CD4-positive, alpha-beta T cell (primary cell): ENCODE data around the gene PLEKHG1. TPM values are rescaled to one million over a fixed set of nuclear protein-coding genes. Genes with fewer than 3 reads are reported as not detected.

Experiments
- ATAC-seq: fragments of 200-7000 bp; cut with Tn5 transposase; one replicate; pipeline ENCODE4 v1.10.0; 2022; ENCODE audit warnings: mild to moderate bottlenecking; ENCODE audit not compliant: poor library complexity
- CTCF ChIA-PET: fragments of 350-600 bp; sonication (Branson Sonifier 250); formaldehyde crosslinking; loops from one replicate; lab custom pipeline; 2021; ENCODE audit warnings: antibody characterized with exemption, inconsistent platforms; lab: Charles Lee
- POLR2A ChIA-PET: fragments of 350-600 bp; sonication (Branson Sonifier 250); formaldehyde crosslinking; loops from one replicate; lab custom pipeline; 2021; ENCODE audit warnings: antibody characterized with exemption, inconsistent platforms; lab: Charles Lee
- DNase-seq, 14 experiments: peaks; one replicate each; pipeline ENCODE4 v3.0.0-alpha.2; 2013 to 2020; ENCODE audit warnings: mixed read lengths in 2 of 14
- H3K27ac ChIP-seq, 2 donors: one replicate each; pipeline versions ENCODE4 v1.5.1 to v1.7.0; 2013; ENCODE audit warnings: low read length in 2 of 2, low read depth in 1 of 2, mild to moderate bottlenecking in 1 of 2
- H3K27me3 ChIP-seq, 2 experiments: 1 replicate in 1 of 2; 2 replicates in 1 of 2; pipeline versions ENCODE4 v1.6.1 to v1.7.0; 2013; ENCODE audit warnings: low read length in 2 of 2, control low read depth in 1 of 2, mild to moderate bottlenecking in 1 of 2, moderate library complexity in 1 of 2; ENCODE audit not compliant: insufficient read depth in 2 of 2, control insufficient read depth in 1 of 2
- H3K36me3 ChIP-seq: one replicate; pipeline ENCODE4 v1.6.1; 2013; ENCODE audit warnings: low read length, control low read depth; ENCODE audit not compliant: insufficient read depth
- H3K4me1 ChIP-seq: one replicate; pipeline ENCODE4 v1.6.1; 2013; ENCODE audit warnings: low read length, control low read depth; ENCODE audit not compliant: insufficient read depth
- H3K4me3 ChIP-seq: one replicate; pipeline ENCODE4 v1.5.1; 2013; ENCODE audit warnings: mild to moderate bottlenecking, low read length, moderate library complexity
- H3K9me3 ChIP-seq, 2 experiments: 1 replicate in 1 of 2; 2 replicates in 1 of 2; pipeline versions ENCODE4 v1.6.1 to v1.7.0; 2013; ENCODE audit warnings: low read length in 2 of 2, mild to moderate bottlenecking in 2 of 2, control low read depth in 1 of 2, moderate library complexity in 1 of 2; ENCODE audit not compliant: control insufficient read depth in 1 of 2, insufficient read depth in 1 of 2
- H3K27ac Mint-ChIP-seq: one replicate; pipeline ENCODE4 v1.8.0; 2020; ENCODE audit warnings: mixed read lengths
- H3K27me3 Mint-ChIP-seq: one replicate; pipeline ENCODE4 v1.8.0; 2021; ENCODE audit warnings: mixed read lengths
- H3K36me3 Mint-ChIP-seq: one replicate; pipeline ENCODE4 v1.8.0; 2021; ENCODE audit warnings: low read depth, mixed read lengths
- H3K4me1 Mint-ChIP-seq: one replicate; pipeline ENCODE4 v1.8.0; 2021; ENCODE audit warnings: low read depth, mixed read lengths
- H3K4me3 Mint-ChIP-seq: one replicate; pipeline ENCODE4 v1.8.0; 2020; ENCODE audit warnings: mild to moderate bottlenecking, mixed read lengths
- H3K9me3 Mint-ChIP-seq: one replicate; pipeline ENCODE4 v1.8.0; 2020; ENCODE audit warnings: mixed read lengths
- intact Hi-C, 2 experiments: fragments of 100-400 bp; cut with DNase I in 1 of 2; cut with micrococcal nuclease in 1 of 2; formaldehyde crosslinking; loops; one replicate each; pipeline versions ENCODE4 v1.15.1 to v1.9.0; 2023 to 2025; cut with DNase I, micrococcal nuclease
- total RNA-seq, 174 experiments: library from RNA in 2 of 174; stranded (reverse) in 2 of 174; gene quantifications; one replicate each; pipeline ENCODE4 v1.2.3 and lab custom pipeline; 2021 to 2026
- TF ChIP-seq, protein P1 (sequence below): fragments of 200-600 bp; IDR thresholded peaks from one replicate; pipeline ENCODE4 v1.8.0; 2022; ENCODE audit warnings: antibody characterized with exemption, mild to moderate bottlenecking

PLEKHG1 gene
- total RNA-seq, 2 experiments from 2014 or later: 1.5 to 1.8 TPM

DNA sequence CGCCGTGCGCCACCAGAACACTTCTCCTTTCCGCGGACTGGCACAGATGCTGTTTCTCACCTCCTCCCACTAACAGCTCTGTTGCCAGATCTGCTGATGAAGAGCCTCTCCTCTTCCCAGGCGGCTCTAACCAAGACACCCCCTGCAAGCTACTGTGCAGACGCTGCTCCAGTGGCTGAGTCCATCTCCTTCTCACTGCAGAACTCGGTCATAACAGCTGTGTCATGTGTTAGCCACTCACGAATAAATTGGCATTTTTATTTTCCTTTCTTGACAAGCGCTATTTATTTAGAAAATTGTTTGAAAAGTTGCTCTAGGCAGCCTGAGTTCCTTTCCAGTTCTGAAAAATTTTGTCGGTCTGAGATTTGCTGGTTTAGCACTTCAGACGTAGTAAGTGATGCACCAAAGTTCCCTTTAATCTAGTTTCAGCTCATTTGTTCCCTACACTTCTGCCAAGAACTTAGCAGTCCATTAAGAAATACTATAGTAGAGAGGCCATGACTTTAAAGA, 12.8 kb upstream of the PLEKHG1 start:
- TF ChIP-seq, protein P1, sequence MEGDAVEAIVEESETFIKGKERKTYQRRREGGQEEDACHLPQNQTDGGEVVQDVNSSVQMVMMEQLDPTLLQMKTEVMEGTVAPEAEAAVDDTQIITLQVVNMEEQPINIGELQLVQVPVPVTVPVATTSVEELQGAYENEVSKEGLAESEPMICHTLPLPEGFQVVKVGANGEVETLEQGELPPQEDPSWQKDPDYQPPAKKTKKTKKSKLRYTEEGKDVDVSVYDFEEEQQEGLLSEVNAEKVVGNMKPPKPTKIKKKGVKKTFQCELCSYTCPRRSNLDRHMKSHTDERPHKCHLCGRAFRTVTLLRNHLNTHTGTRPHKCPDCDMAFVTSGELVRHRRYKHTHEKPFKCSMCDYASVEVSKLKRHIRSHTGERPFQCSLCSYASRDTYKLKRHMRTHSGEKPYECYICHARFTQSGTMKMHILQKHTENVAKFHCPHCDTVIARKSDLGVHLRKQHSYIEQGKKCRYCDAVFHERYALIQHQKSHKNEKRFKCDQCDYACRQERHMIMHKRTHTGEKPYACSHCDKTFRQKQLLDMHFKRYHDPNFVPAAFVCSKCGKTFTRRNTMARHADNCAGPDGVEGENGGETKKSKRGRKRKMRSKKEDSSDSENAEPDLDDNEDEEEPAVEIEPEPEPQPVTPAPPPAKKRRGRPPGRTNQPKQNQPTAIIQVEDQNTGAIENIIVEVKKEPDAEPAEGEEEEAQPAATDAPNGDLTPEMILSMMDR: no peak
- H3K27me3 ChIP-seq: no peaks in the 10 kb centered on the region
- ChIA-PET CTCF (no interaction called here), POLR2A (no interaction called here)
- H3K9me3 Mint-ChIP-seq: no peaks in the 10 kb centered on the region
- no peaks in the 10 kb centered on the region for H3K36me3 Mint-ChIP-seq
- intact Hi-C loops: no loop called here
- ATAC-seq: no peak
- no peaks in the 10 kb centered on the region for H3K4me1 ChIP-seq
- H3K4me3 Mint-ChIP-seq: no peak overlapping the region
- H3K27ac Mint-ChIP-seq: no peak overlapping the region
- H3K27me3 Mint-ChIP-seq: no peaks in the 10 kb centered on the region
- DNase-seq: no peak
- H3K4me3 ChIP-seq: no peak overlapping the region
- H3K36me3 ChIP-seq: no peaks in the 10 kb centered on the region
- no peaks in the 10 kb centered on the region for H3K9me3 ChIP-seq
- H3K27ac ChIP-seq: no peak overlapping the region
- no peaks in the 10 kb centered on the region for H3K4me1 Mint-ChIP-seq

DNA sequence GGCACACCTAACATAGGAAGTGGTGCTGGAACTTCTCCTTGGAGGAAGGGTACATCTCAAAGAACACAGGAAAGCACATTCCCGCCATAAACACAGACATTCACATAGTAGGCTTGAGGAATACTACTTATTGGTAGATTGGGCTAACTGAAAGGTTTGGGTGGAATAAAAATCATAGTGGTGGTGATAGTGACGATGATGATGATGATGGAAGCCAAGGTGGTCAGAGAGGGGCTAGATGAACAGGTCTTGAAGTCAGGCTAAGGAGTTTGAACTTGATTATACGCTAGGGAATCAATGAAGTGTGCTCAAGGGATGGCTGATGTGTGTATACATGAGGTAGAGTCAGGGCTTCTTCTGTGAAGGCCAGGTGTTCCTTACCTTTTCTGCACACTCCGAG, 12.0 kb upstream of the PLEKHG1 start:
- Mint-ChIP-seq H3K9me3 (no peaks in the 10 kb centered on the region), H3K27me3 (no peaks in the 10 kb centered on the region), H3K4me1 (no peaks in the 10 kb centered on the region), H3K4me3 (no peak overlapping the region), H3K27ac (no peak overlapping the region), H3K36me3 (no peaks in the 10 kb centered on the region)
- H3K27me3 ChIP-seq: no peaks in the 10 kb centered on the region
- no peaks in the 10 kb centered on the region for H3K4me1 ChIP-seq
- ChIA-PET POLR2A (no interaction called here), CTCF (no interaction called here)
- no peak overlapping the region for H3K27ac ChIP-seq
- intact Hi-C loops: no loop called here
- DNase-seq (no peak), ATAC-seq (no peak)
- TF ChIP-seq, protein P1: no peak
- no peaks in the 10 kb centered on the region for H3K9me3 ChIP-seq
- no peak overlapping the region for H3K4me3 ChIP-seq
- H3K36me3 ChIP-seq: no peaks in the 10 kb centered on the region

DNA sequence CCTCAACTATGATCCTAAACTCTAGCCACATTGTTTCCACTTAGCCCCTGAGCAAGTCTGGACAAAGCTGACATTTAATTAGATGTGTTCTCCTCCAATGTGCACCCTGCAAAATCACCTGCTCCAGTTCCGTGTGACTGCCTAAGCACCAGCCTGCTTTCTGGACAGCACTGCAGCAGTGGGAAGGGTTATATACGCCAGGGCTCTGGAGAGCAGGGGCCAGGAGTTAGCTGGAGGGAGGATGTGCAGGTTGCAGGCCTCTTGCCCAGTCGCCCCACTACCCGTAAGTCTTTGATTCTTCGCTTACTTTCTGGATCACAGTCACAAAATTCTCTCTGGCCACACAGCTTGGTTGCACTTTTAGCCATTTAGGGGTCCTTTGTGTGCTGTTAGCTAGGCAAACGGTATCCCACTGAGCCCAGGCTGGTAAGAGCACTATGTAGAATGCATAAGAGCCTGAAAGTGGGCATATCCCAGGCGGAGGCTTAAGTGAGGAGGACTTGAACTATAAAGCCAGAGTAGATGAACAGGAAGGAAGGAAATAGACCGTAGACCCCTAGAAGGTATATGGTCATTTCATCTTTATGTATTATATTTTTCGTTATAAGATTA, 10.7 kb upstream of the PLEKHG1 start:
- Histone ChIP-seq H3K4me3 (no peak overlapping the region), H3K27me3 (no peaks in the 10 kb centered on the region), H3K36me3 (no peaks in the 10 kb centered on the region), H3K4me1 (no peaks in the 10 kb centered on the region), H3K27ac (no peak overlapping the region), H3K9me3 (no peaks in the 10 kb centered on the region)
- H3K27me3 Mint-ChIP-seq: no peaks in the 10 kb centered on the region
- TF ChIP-seq, protein P1: no peak
- no peak for DNase-seq
- CTCF ChIA-PET: no interaction called here
- intact Hi-C loops: no loop called here
- no peak overlapping the region for H3K4me3 Mint-ChIP-seq
- ATAC-seq: no peak
- no peaks in the 10 kb centered on the region for H3K9me3 Mint-ChIP-seq
- H3K4me1 Mint-ChIP-seq: no peaks in the 10 kb centered on the region
- no peak overlapping the region for H3K27ac Mint-ChIP-seq
- H3K36me3 Mint-ChIP-seq: no peaks in the 10 kb centered on the region
- POLR2A ChIA-PET: no interaction called here
